ENCODE measurements around the gene CDCP1. TPM values are rescaled to one million over a fixed set of nuclear protein-coding genes. Genes with fewer than 3 reads are reported as not detected.

The CDCP1 gene
- total RNA-seq, 1 donor from 2014 or later = 28.7 TPM

DNA sequence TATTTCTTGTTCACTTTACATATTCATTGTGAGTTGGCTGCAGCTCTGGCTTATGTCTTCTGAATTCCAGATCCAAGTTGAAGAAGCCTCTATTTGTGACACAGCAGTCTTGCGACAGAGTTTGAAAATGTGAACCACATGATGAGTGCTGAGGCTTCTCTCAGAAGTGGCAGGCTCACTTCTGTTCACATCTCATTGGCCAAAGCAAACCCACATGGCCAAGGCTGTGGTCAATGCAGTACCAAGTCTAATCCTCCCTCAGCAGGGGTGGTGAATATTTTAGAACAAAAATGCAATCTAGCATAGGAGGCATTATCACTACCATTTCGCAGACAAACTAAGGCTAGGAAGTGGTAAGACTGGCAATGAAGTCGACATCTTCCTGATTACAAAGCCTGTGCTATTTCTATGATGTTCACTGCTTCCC, 45.2 kb downstream of the CDCP1 start:
- H3K36me3 ChIP-seq = no peaks in the 10 kb centered on the region
- peaks cover 3% of the 10 kb centered on the region for H3K27me3 ChIP-seq (ENCODE audit: low read depth)
- no peaks in the 10 kb centered on the region for H3K4me1 ChIP-seq
- TF ChIP-seq, protein P1, sequence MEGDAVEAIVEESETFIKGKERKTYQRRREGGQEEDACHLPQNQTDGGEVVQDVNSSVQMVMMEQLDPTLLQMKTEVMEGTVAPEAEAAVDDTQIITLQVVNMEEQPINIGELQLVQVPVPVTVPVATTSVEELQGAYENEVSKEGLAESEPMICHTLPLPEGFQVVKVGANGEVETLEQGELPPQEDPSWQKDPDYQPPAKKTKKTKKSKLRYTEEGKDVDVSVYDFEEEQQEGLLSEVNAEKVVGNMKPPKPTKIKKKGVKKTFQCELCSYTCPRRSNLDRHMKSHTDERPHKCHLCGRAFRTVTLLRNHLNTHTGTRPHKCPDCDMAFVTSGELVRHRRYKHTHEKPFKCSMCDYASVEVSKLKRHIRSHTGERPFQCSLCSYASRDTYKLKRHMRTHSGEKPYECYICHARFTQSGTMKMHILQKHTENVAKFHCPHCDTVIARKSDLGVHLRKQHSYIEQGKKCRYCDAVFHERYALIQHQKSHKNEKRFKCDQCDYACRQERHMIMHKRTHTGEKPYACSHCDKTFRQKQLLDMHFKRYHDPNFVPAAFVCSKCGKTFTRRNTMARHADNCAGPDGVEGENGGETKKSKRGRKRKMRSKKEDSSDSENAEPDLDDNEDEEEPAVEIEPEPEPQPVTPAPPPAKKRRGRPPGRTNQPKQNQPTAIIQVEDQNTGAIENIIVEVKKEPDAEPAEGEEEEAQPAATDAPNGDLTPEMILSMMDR (IDR thresholded peaks at IDR 0.05) = no peak
- intact Hi-C loops (cut with DNase I) = no loop called here
- no peak overlapping the region for H3K4me3 ChIP-seq
- no peak overlapping the region for H3K27ac ChIP-seq
- DNase-seq = no peak
- peak; percentile 47 to 81 for ATAC-seq
- H3K9me3 ChIP-seq = no peaks in the 10 kb centered on the region

DNA sequence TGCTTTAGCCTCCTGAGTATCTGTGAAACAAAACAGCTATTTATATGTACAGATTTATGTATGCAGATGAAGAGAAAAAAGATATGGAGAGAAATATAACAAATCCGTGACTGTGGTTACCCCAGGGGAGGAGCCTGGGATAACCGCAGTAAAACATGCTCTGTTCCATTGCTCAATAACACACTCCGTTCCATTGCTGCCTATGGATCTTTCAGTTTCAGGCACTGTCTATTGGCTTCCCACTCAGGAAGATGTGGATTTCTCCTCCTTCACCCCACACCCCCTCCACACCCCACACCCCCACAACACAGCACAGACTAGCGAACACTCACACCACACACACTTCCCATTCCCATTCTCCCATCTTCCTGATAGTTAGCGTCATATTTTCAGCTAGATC, 47.9 kb downstream of the CDCP1 start:
- ATAC-seq (no peak), DNase-seq (no peak)
- Histone ChIP-seq H3K36me3 (no peaks in the 10 kb centered on the region), H3K27me3 (ENCODE audit: low read depth) (peaks cover 3% of the 10 kb centered on the region), H3K9me3 (no peaks in the 10 kb centered on the region), H3K4me3 (no peak overlapping the region), H3K4me1 (no peaks in the 10 kb centered on the region), H3K27ac (no peak overlapping the region)
- TF ChIP-seq, protein P1 (IDR thresholded peaks at IDR 0.05) = no peak
- intact Hi-C loops (cut with DNase I) = no loop called here

DNA sequence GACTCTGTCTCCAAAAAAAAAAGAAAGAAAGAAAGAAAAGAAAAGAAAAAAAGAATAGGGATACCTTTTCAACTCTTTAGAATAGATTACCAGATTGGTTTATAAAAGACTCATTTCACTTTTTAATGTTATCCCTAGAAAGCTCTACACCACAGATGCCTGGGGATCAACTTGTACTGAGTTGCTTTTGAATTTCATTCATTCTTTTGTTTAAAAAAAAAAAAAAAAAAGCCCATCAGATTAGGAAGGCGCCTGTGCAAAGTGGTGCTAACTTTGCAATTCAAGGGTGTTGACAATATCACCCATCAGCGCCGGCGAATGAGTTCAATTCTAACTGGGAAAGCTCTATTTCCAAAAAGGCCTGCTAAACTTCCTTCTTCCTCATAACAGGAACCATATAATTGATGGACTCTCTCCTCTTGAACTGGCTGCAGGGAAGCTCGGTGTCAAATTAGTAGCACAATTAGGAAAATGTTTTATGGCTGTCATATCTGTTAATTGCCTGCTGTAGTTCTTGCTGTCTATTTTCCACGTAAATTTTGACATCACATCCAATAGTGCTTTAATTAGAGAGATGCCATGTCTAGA, 48.8 kb downstream of the CDCP1 start:
- no peak for ATAC-seq
- no peaks in the 10 kb centered on the region for H3K9me3 ChIP-seq
- no peak for DNase-seq
- H3K4me3 ChIP-seq = no peak overlapping the region
- H3K4me1 ChIP-seq = no peaks in the 10 kb centered on the region
- no peaks in the 10 kb centered on the region for H3K36me3 ChIP-seq
- intact Hi-C loops (cut with DNase I) = no loop called here
- TF ChIP-seq, protein P1 (IDR thresholded peaks at IDR 0.05) = no peak
- no peak overlapping the region for H3K27ac ChIP-seq
- peaks cover 3% of the 10 kb centered on the region for H3K27me3 ChIP-seq (ENCODE audit: low read depth)

DNA sequence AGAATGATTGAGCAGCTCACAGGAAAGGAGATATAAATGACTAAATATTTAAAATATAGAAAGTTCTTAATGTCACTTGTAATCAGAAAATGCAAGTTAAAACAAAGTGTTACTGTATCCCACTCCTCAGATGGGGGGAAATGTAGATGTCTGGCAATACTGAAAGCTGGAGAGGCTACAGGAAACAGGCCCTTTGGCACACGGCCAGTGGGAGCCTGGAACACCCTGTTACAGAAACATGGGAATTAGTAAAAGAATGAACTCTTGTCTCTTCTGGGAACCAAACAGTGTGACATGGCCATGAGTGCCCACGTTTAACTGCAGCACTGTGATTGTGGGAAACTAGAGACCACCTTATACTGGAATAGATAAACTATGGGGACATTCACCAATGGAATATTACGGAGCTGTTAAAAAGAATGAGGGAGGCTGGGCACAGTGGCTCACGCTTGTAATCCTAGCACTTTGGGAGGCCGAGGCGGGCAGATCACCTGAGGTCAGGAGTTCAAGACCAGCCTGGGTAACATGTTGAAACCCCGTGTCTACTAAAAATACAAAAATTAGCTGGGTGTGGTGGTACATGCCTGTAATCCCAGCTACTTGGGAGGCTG, 50.2 kb downstream of the CDCP1 start:
- no peaks in the 10 kb centered on the region for H3K9me3 ChIP-seq
- TF ChIP-seq, protein P1 (IDR thresholded peaks at IDR 0.05) = no peak
- no peaks in the 10 kb centered on the region for H3K36me3 ChIP-seq
- H3K4me3 ChIP-seq = no peak overlapping the region
- peaks cover 3% of the 10 kb centered on the region for H3K27me3 ChIP-seq (ENCODE audit: low read depth)
- intact Hi-C loops (cut with DNase I) = no loop called here
- H3K27ac ChIP-seq = no peak overlapping the region
- no peaks in the 10 kb centered on the region for H3K4me1 ChIP-seq
- no peak for DNase-seq
- ATAC-seq = no peak

DNA sequence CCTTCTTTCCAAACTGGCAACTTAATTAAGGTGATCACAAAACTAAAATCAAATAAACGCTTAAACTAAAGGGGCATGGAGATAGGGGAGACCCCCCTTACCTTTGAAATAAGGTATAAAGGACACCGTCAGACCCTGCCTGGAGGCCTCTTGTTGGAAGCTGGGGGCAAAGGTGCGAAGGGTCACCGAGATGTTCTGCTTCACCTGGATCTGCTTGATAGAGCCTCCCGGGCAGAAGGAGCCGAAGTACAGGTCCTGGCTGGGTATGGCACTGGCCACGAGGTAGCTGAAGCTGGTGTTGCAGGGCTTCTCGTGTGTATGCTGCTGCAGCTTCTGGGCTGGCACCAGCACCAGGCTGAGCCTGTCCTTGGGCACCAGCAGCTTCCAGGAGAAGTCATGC, 53.0 kb downstream of the CDCP1 start:
- ATAC-seq (no peak), DNase-seq (no peak)
- no peaks in the 10 kb centered on the region for H3K27me3 ChIP-seq (ENCODE audit: low read depth)
- intact Hi-C loops (cut with DNase I) = no loop called here
- no peak overlapping the region for H3K4me3 ChIP-seq
- no peaks in the 10 kb centered on the region for H3K36me3 ChIP-seq
- H3K27ac ChIP-seq = no peak overlapping the region
- no peaks in the 10 kb centered on the region for H3K4me1 ChIP-seq
- TF ChIP-seq, protein P1 (IDR thresholded peaks at IDR 0.05) = no peak
- H3K9me3 ChIP-seq = no peaks in the 10 kb centered on the region
